A673 (cell line): ENCODE measurements around the gene LAGE3. TPM values are rescaled to one million over a fixed set of nuclear protein-coding genes. Genes with fewer than 3 reads are reported as not detected.

ENCODE experiments used
- BruUV-seq: library from RNA; stranded (reverse); fragments of 400-500 nt; replicated peaks from 2 replicates; lab custom pipeline; 2021; lab: Mats Ljungman, UMichigan
- CTCF ChIA-PET: fragments of 300-600 bp; sonication (Branson Sonifier 250); formaldehyde crosslinking; loops from one replicate; lab custom pipeline; 2022; ENCODE audit warnings: antibody characterized with exemption; lab: Charles Lee
- POLR2A ChIA-PET: fragments of 300-600 bp; sonication (Branson Sonifier 250); formaldehyde crosslinking; loops from one replicate; lab custom pipeline; 2022; ENCODE audit warnings: antibody characterized with exemption; ENCODE audit not compliant: low non-redundant PET; lab: Charles Lee
- DNase-seq: peaks from one replicate; pipeline ENCODE4 v3.0.0-alpha.2; 2015; ENCODE audit warnings: low spot score
- H3K27ac ChIP-seq: fragments of 200-600 bp; sonication (generic); 2 replicates; pipeline ENCODE4 v1.5.1; 2016; ENCODE audit warnings: mixed run types, low read depth, mild to moderate bottlenecking, mixed read lengths, antibody characterized with exemption, low read length; ENCODE audit not compliant: poor library complexity, severe bottlenecking
- H3K27me3 ChIP-seq: fragments of 200-600 bp; sonication (generic); replicated peaks from 2 replicates; pipeline ENCODE4 v1.6.1; 2017; ENCODE audit warnings: mixed run types, low read depth, mild to moderate bottlenecking, mixed read lengths, antibody characterized with exemption, low read length; ENCODE audit not compliant: insufficient read depth, poor library complexity
- H3K36me3 ChIP-seq: fragments of 200-600 bp; sonication (generic); 2 replicates; pipeline ENCODE4 v1.6.1; 2016; ENCODE audit warnings: mixed run types, mild to moderate bottlenecking, mixed read lengths, antibody characterized with exemption, low read length; ENCODE audit not compliant: insufficient read depth, poor library complexity, severe bottlenecking
- H3K4me1 ChIP-seq: fragments of 200-600 bp; sonication (generic); 2 replicates; pipeline ENCODE4 v1.6.1; 2017; ENCODE audit warnings: mixed run types, mild to moderate bottlenecking, mixed read lengths, antibody characterized with exemption, low read length; ENCODE audit not compliant: insufficient read depth, poor library complexity, severe bottlenecking
- H3K4me3 ChIP-seq: fragments of 200-600 bp; sonication (generic); 2 replicates; pipeline ENCODE4 v1.5.1; 2016; ENCODE audit warnings: low read depth, mixed run types, mild to moderate bottlenecking, mixed read lengths, low read length; ENCODE audit not compliant: poor library complexity, severe bottlenecking
- H3K9me3 ChIP-seq: fragments of 200-600 bp; sonication (generic); 2 replicates; pipeline ENCODE4 v1.6.1; 2016; ENCODE audit warnings: mixed run types, low read depth, mild to moderate bottlenecking, mixed read lengths, antibody characterized with exemption, low read length; ENCODE audit not compliant: poor library complexity, severe bottlenecking
- CTCF ChIP-seq: fragments of 300-800, 200-600 bp; sonication (generic); conservative IDR thresholded peaks from 2 replicates; pipeline ENCODE4 v1.5.1; 2017; ENCODE audit warnings: low read depth, mild to moderate bottlenecking, antibody characterized with exemption, low read length, moderate library complexity, mixed read lengths
- EZH2 ChIP-seq: fragments of 200-600 bp; sonication (generic); IDR thresholded peaks from 2 replicates; pipeline ENCODE4 v1.6.1; 2017; ENCODE audit warnings: borderline replicate concordance, low read depth, mild to moderate bottlenecking, mixed read lengths, antibody characterized with exemption, low read length; ENCODE audit not compliant: poor library complexity, severe bottlenecking
- intact Hi-C: fragments of 100-400 bp; cut with micrococcal nuclease; formaldehyde crosslinking; loops from one replicate; pipeline ENCODE4 v1.10.0; 2022; ENCODE audit not compliant: unreplicated experiment
- total RNA-seq: library from RNA; stranded (reverse); gene quantifications from 2 replicates; pipeline ENCODE4 v1.2.3, GENCODE V29; 2021

The LAGE3 gene
- total RNA-seq, 1 experiment from 2014 or later = 34.6 TPM

GRCh38 chrX:154516656-154517100 lies 37.6 kb upstream of the LAGE3 start:
- DNase-seq = no peak
- TF ChIP-seq EZH2 (no peak), CTCF (no peak)
- intact Hi-C loops = no loop called here
- Histone ChIP-seq H3K27me3 (no peaks in the 10 kb centered on the region), H3K4me3 (peak overlapping the region; percentile 71), H3K36me3 (no peaks in the 10 kb centered on the region), H3K9me3 (no peaks in the 10 kb centered on the region), H3K4me1 (no peaks in the 10 kb centered on the region), H3K27ac (peak overlapping the region; percentile 79)
- no TSS peak for BruUV-seq
- POLR2A ChIA-PET = no interaction called here
- CTCF ChIA-PET = interaction anchor here (0.8 to 1.3 kb wide), 2 partner anchors 10 to 11 kb away, joined by 3 read pairs; no protein-coding TSS in a partner anchor

- H3K9me3 ChIP-seq = no peaks in the 10 kb centered on the region
- CTCF ChIA-PET = interaction anchor here (1.3 kb wide), 1 partner anchor 11 kb away, joined by 3 read pairs; no protein-coding TSS in a partner anchor
- peak within 1 kb of the TSS; percentile 84 for H3K27ac ChIP-seq
- intact Hi-C loops = no loop called here
- no peaks in the 10 kb centered on the region for H3K36me3 ChIP-seq
- no TSS peak for BruUV-seq
- peak; percentile 86 for DNase-seq
- POLR2A ChIA-PET = no interaction called here
- H3K4me3 ChIP-seq = peak within 1 kb of the TSS; percentile 71
- TF ChIP-seq EZH2 = no peak
- TF ChIP-seq CTCF = no peak
- no peaks in the 10 kb centered on the region for H3K27me3 ChIP-seq
- no peaks in the 10 kb centered on the region for H3K4me1 ChIP-seq
Observed at GRCh38 chrX:154515966-154516655, 37.0 kb upstream of the LAGE3 start, which contains the start of gene FAM3A. Gene FAM3A, minus strand, starts transcription at chrX:154516232. Its CDS starts 460 bp downstream, at chrX:154515772.

GRCh38 chrX:154515090-154515965 lies 36.2 kb upstream of the LAGE3 start:
- peak overlapping the region; percentile 84 for H3K27ac ChIP-seq

More at GRCh38 chrX:154515090-154515965, 36.2 kb upstream of the LAGE3 start:
- ChIA-PET POLR2A (no interaction called here), CTCF (interaction anchor here (1.3 kb wide), 1 partner anchor 12 kb away, joined by 3 read pairs; no protein-coding TSS in a partner anchor)
- BruUV-seq = no TSS peak
- no peak for TF ChIP-seq CTCF
- TF ChIP-seq EZH2 = no peak
- no peak for DNase-seq
- peak overlapping the region; percentile 71 for H3K4me3 ChIP-seq
- no peaks in the 10 kb centered on the region for H3K9me3 ChIP-seq
- no peaks in the 10 kb centered on the region for H3K27me3 ChIP-seq
- no peaks in the 10 kb centered on the region for H3K36me3 ChIP-seq
- no peaks in the 10 kb centered on the region for H3K4me1 ChIP-seq
- intact Hi-C loops = no loop called here
